ENCODE results near the gene KLC4. TPM values are rescaled to one million over a fixed set of nuclear protein-coding genes. Genes with fewer than 3 reads are reported as not detected.

KLC4 gene
- total RNA-seq, 1 experiment from 2014 or later = 50.7 TPM

DNA sequence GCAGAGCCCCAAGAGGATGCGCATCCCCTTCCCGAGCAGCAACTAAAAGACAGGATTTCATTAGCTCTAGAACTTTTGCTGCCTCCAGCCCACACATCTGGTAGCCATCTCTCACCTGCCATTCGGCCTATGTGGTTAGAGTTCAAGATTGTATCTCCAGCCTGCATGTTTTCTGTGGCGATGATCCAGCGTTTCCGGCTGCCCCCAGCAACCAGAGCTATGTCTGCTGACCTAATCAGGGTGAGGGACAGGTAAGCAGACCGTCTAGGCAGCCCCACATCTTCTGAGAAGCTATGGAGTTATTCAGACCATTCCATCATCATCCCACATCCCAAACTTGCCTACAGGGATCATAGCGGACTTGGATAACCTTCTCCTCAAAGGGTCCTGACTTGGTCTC, 3.5 kb upstream of the KLC4 start:
- no peak for TF ChIP-seq CTCF (IDR thresholded peaks at IDR 0.05; ENCODE audit: unreplicated experiment)
- Mint-ChIP-seq H3K4me3 (ENCODE audit: low read depth, unreplicated experiment) (no peak overlapping the region), H3K27ac (ENCODE audit: unreplicated experiment) (no peak overlapping the region), H3K9me3 (ENCODE audit: low read depth, unreplicated experiment) (no peaks in the 10 kb centered on the region), H3K27me3 (ENCODE audit: unreplicated experiment) (no peaks in the 10 kb centered on the region), H3K4me1 (ENCODE audit: low read depth, unreplicated experiment) (peaks cover 32% of the 10 kb centered on the region), H3K36me3 (ENCODE audit: insufficient read depth, unreplicated experiment) (peaks cover 72% of the 10 kb centered on the region)
- DNase-seq = no peak
- CTCF ChIA-PET = no interaction called here
- no TSS peak for BruUV-seq (replicated peaks)
- intact Hi-C loops (cut with micrococcal nuclease; ENCODE audit: unreplicated experiment) = no loop called here

DNA sequence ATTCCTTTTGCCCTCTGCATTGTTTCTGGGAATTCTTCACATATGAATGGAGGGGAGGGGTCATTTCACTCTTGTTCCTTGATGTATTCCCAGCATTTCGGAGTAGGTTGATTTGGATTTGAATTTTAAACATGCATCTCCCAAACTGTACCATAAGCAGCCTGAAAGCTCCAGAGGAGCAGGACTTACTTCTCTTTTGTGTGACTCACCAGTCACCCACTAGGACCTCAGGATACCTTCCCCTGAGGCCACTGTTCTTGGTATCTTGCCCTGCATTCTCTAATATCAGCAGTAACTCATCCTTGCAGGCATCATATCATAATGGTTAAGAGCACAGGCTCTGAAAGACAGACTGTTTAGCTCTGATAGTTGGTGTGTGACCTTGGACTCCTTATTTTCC, 900 bp upstream of the KLC4 start:
- Mint-ChIP-seq H3K4me1 (ENCODE audit: low read depth, unreplicated experiment) (peaks cover 27% of the 10 kb centered on the region), H3K27me3 (ENCODE audit: unreplicated experiment) (no peaks in the 10 kb centered on the region), H3K27ac (ENCODE audit: unreplicated experiment) (peak overlapping the region; percentile 83), H3K4me3 (ENCODE audit: low read depth, unreplicated experiment) (peak overlapping the region; percentile 90), H3K36me3 (ENCODE audit: insufficient read depth, unreplicated experiment) (peaks cover 69% of the 10 kb centered on the region), H3K9me3 (ENCODE audit: low read depth, unreplicated experiment) (no peaks in the 10 kb centered on the region)
- DNase-seq = no peak
- BruUV-seq (replicated peaks) = no TSS peak
- CTCF ChIA-PET = interaction anchor here (0.6 kb wide), 1 partner anchor 28 kb away, joined by 3 read pairs; no protein-coding TSS in a partner anchor
- intact Hi-C loops (cut with micrococcal nuclease; ENCODE audit: unreplicated experiment) = no loop called here
- no peak for TF ChIP-seq CTCF (IDR thresholded peaks at IDR 0.05; ENCODE audit: unreplicated experiment)

GRCh38 chr6:43060034-43060754, 763 bp downstream of the KLC4 start:
- no peaks in the 10 kb centered on the region for H3K9me3 Mint-ChIP-seq (ENCODE audit: low read depth, unreplicated experiment)
- CTCF ChIA-PET = interaction anchor here (0.7 to 2.7 kb wide), 7 partner anchors 11 to 278 kb away, joined by 3 to 20 read pairs (median 6); partner anchors contain the start of gene CUL9
- H3K36me3 Mint-ChIP-seq (ENCODE audit: insufficient read depth, unreplicated experiment) = peaks cover 55% of the 10 kb centered on the region
- H3K27me3 Mint-ChIP-seq (ENCODE audit: unreplicated experiment) = no peaks in the 10 kb centered on the region
- peak overlapping the region; percentile 90 for H3K4me3 Mint-ChIP-seq (ENCODE audit: low read depth, unreplicated experiment)
- TSS peak; percentile 51 for BruUV-seq (replicated peaks)
- TF ChIP-seq CTCF (IDR thresholded peaks at IDR 0.05; ENCODE audit: unreplicated experiment) = no peak
- H3K4me1 Mint-ChIP-seq (ENCODE audit: low read depth, unreplicated experiment) = peaks cover 27% of the 10 kb centered on the region
- DNase-seq = peak; percentile 55
- H3K27ac Mint-ChIP-seq (ENCODE audit: unreplicated experiment) = peak overlapping the region; percentile 83
- intact Hi-C loops (cut with micrococcal nuclease; ENCODE audit: unreplicated experiment) = no loop called here

- no peak for DNase-seq
- H3K27ac Mint-ChIP-seq (ENCODE audit: unreplicated experiment) = no peak overlapping the region
- CTCF ChIA-PET = interaction anchor here (1.1 to 2.7 kb wide), 5 partner anchors 11 to 121 kb away, joined by 3 to 20 read pairs (median 6); partner anchors contain the start of gene CUL9
- no peak for TF ChIP-seq CTCF (IDR thresholded peaks at IDR 0.05; ENCODE audit: unreplicated experiment)
- no peaks in the 10 kb centered on the region for H3K27me3 Mint-ChIP-seq (ENCODE audit: unreplicated experiment)
- intact Hi-C loops (cut with micrococcal nuclease; ENCODE audit: unreplicated experiment) = no loop called here
- H3K4me1 Mint-ChIP-seq (ENCODE audit: low read depth, unreplicated experiment) = peaks cover 27% of the 10 kb centered on the region
- peaks cover 48% of the 10 kb centered on the region for H3K36me3 Mint-ChIP-seq (ENCODE audit: insufficient read depth, unreplicated experiment)
- BruUV-seq (replicated peaks) = no TSS peak
- no peaks in the 10 kb centered on the region for H3K9me3 Mint-ChIP-seq (ENCODE audit: low read depth, unreplicated experiment)
- H3K4me3 Mint-ChIP-seq (ENCODE audit: low read depth, unreplicated experiment) = peak overlapping the region; percentile 90
These were observed 1.6 kb downstream of the KLC4 start for GRCh38 chr6:43060755-43061633.

Measured in Calu3 (cell line).